Breast epithelium (tissue), 3 donors: ENCODE results near the gene CD84.

Source experiments
- POLR2A ChIP-seq: fragments of 450-650 bp; IDR thresholded peaks from one replicate; pipeline ENCODE4 v1.6.1; 2016; ENCODE audit warnings: antibody characterized with exemption, mild to moderate bottlenecking, moderate library complexity
- POLR2AphosphoS5 ChIP-seq, 3 donors: sonication (generic); formaldehyde crosslinking; IDR thresholded peaks; one replicate each; pipeline ENCODE4 v1.6.1; 2017; ENCODE audit warnings: antibody characterized with exemption in 3 of 3
- TF ChIP-seq, protein P1 (sequence below), 3 donors: fragments of 450-650 bp; IDR thresholded peaks; one replicate each; pipeline ENCODE4 v1.5.1; 2016 to 2017; ENCODE audit warnings: antibody characterized with exemption in 3 of 3, mild to moderate bottlenecking in 3 of 3, moderate library complexity in 3 of 3

DNA sequence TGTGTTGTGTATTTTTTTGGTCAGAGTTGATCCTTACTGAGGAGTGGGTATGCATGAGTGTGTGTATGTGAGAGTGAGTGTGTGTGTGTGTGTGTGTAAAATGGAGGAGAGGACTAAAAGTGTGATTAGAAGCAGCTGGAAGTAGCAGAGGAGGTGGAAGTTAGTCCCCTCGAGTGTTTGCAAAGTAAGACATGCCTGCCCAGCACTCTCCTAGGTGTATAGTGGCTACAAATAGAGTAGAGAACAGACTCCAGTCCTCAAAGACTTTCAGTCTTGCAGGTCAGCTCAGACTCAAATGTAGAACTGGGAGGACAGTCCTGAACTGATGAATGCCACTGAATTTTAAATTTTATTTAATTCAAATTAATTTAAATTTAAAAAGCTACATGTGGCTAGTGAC is 39.0 kb upstream of the CD84 start:
- TF ChIP-seq, protein P1, sequence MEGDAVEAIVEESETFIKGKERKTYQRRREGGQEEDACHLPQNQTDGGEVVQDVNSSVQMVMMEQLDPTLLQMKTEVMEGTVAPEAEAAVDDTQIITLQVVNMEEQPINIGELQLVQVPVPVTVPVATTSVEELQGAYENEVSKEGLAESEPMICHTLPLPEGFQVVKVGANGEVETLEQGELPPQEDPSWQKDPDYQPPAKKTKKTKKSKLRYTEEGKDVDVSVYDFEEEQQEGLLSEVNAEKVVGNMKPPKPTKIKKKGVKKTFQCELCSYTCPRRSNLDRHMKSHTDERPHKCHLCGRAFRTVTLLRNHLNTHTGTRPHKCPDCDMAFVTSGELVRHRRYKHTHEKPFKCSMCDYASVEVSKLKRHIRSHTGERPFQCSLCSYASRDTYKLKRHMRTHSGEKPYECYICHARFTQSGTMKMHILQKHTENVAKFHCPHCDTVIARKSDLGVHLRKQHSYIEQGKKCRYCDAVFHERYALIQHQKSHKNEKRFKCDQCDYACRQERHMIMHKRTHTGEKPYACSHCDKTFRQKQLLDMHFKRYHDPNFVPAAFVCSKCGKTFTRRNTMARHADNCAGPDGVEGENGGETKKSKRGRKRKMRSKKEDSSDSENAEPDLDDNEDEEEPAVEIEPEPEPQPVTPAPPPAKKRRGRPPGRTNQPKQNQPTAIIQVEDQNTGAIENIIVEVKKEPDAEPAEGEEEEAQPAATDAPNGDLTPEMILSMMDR (IDR thresholded peaks at IDR 0.05): no peak
- TF ChIP-seq POLR2AphosphoS5 (IDR thresholded peaks at IDR 0.05) (no peak), POLR2A (no peak)
